CD4-positive, alpha-beta T cell treated with Interleukin-4 for 1 hour (primary cell): ENCODE results near the gene KRTAP9-7.

Experiments
- DNase-seq, 2 donors: peaks; one replicate each; pipeline ENCODE4 v3.0.0-alpha.2; 2020 to 2022

The KRTAP9-7 gene

DNA sequence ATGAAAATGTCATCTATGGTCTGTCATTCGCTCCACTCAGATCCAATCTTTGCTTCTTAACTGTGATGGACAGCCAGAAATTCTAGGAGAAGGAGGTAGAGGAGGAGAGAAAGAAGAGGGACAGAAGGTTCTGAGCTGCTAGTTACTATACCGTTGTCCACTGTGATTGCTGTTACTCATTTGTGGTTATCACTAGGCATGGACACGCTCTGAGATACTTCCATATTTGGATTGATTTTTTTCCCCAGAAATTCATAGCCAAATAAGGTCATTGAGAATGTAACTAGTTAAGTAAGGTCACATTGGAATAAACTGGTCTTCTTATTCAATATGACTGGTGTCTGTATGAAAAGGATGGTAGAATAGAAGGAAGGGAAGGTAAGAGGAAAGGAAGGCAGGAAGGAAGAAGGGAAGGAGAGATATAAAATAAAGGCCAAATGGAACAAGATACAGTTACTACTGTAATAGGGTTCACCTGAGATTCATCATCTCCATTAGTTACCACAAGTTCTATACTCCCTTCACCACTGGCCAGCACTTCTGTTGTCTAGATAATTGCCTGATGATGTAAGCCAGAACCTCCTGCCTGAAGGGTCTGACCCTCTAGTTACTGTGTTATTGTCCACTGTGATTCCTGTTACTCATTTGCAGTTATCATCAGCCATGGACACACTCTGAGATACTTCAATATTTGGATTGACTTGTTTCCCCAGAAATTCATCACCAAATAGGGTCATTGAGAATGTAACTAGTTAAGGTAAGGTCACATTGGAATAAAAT, 2.9 kb downstream of the KRTAP9-7 start:
- DNase-seq: no peak

DNA sequence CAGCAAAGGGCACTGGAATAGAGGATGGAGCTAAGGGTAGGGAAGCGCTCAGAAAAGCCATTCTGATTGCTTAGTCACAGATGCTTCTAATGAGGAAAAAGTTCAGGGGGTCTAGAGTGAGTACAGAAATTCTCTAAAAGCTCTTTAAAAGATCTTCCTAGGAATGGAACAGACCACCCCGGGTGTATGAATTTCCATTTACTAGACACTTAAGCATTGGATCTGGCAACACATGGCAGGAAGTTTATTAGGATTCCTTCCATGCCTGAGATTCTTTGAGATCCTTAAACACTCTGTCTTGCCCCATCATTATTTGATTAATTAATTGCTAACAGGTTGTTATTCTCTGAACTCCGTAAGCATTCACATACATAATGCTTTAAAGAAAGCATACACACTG, 8.5 kb downstream of the KRTAP9-7 start:
- DNase-seq: no peak

DNA sequence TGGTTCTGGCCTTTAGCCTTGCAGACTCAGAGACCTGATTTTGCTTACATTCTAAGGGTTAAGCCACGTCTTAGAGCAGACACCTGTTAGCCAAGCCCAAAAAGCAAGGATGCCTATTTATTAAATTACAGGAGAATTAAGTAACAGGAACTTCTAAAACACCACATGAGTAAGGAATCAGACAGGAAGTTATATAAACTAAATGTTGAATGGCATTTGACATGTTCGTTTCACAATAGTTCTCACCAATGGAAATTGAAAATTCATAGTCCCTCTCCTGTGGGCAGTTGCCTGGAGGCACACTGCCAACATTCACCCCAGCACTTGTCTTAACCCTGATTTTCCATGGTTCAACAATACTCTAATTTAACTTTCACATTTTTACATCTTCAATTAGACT, 9.0 kb downstream of the KRTAP9-7 start:
- DNase-seq: no peak

DNA sequence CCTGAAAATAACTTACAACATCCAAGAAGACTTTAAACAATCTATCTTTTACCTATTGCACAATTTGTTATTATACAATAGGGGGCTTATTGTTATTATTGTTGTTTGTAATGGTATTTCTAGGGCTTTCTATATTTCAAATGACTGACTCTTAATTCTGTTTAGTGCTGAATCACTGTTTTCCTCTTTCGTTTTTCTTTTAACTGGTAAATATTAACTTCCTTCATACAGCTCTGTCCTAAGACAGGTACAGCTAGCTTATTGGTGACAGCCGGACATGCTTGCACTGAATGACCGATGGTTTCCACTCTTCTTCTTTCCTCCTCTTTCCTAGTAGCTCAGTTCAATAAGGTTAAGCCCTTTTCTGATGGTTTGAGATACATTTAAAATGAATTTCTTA, 11.6 kb downstream of the KRTAP9-7 start:
- DNase-seq: no peak

DNA sequence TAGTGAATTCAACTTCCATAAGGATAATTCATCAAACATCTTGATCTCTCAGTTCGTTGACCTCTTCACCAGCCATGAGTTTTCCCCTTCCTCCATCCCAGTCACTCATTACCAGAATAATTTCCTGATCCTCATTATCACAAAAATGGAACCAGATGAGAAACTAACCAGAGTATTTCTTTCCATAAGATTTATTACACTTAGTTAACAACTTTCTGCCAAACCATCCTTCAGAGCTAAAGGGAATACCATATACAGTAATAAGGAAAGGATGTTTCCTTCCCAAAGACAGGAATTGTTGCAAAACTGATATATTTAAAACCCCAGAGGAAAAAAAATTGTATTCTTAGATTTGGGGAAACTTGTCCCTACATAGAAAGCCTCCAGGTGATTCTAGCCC, 18.5 kb downstream of the KRTAP9-7 start:
- DNase-seq: no peak

DNA sequence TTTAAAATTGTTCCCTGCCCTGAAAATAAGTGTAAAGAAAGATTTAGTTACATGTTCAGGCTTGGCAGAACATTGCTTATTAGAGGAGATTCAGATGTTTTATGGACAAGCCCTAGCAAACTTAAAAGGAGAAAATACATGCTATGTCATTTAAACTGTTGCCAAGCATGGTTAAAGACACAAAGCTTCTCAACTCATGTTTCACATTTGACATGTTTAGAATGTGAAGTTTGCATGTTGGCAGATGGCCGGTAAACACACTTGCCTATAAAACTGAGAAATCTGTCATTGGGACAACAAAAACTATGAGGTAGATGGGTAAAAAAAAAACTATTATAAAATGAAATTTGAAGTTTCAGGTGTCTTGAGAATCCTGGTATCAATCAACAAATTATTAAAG, 21.3 kb downstream of the KRTAP9-7 start:
- no peak for DNase-seq

DNA sequence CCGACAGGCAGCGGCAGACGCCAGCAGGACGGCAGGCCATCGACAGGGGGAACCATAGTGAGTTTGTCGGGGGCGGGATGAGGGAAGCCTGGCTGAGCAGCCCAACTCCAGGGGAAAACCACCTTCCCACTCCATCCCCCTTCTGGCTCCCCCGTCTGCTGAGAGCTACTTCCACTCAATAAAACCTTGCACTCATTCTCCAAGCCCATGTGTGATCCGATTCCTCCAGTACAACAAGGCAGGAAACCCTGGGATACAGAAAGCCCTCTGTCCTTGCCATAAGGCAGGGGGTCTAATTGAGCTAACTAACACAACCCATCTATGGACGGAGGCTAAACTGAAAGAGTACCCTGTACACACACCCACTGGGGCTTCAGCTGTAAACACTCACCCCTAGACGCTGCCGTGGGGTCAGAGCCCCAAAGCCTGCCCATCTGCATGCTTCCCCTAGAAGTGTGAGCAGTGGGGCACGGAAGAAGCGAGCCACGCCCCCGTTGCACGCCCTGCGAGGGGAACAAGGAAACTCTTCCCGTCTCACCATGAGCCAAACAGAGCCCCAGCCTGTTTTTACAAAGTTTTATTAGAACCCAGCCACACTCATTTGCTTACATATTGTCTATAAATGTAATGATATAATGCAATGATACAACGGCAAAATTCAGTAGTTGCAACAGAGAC, 23.1 kb downstream of the KRTAP9-7 start:
- DNase-seq: no peak

GRCh38 chr17:41301204-41301790, 25.8 kb downstream of the KRTAP9-7 start:
- DNase-seq: no peak

- no peak for DNase-seq
Measured at GRCh38 chr17:41301916-41302901, 26.7 kb downstream of the KRTAP9-7 start, which contains the start of gene KRTAP29-1. Gene KRTAP29-1, minus strand, starts transcription at chr17:41302851. Its CDS starts 0 bp downstream, at chr17:41302851.

GRCh38 chr17:41302981-41303380, 27.5 kb downstream of the KRTAP9-7 start:
- no peak for DNase-seq

GRCh38 chr17:41304091-41304490, 28.6 kb downstream of the KRTAP9-7 start:
- no peak for DNase-seq

GRCh38 chr17:41307647-41308046, 32.1 kb downstream of the KRTAP9-7 start:
- DNase-seq: no peak

DNA sequence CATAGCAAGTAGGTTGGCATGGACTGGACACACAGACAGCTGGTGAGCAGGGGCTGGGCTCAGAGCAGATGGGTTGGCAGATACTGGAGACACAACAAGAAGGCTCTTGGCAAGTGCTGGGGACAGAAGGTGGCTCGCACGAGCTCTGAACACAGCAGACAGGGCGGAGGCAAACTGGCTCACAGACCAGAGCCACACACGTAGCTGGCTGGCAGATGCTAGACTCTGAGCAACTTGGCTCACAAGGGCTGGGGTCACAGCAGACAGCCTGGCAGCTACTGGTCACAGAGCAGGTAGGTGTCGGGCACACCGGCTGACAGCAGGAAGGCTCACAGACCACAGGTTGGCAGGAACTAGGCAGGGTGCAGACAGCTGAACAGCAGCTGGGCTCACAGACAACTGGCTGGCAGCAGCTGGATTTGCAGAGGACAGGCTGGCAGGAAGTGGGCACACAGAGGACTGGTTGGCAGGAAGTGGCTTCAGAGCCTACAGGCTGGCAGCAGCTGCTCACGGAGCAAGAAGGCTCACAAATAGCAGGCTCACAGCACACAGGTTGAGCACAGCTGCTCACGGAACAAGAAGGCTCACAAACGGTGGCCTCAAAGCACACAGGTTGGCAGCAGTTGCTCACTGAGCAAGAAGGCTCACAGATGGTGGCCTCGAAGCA, 32.9 kb downstream of the KRTAP9-7 start:
- DNase-seq: peak; percentile 88

DNA sequence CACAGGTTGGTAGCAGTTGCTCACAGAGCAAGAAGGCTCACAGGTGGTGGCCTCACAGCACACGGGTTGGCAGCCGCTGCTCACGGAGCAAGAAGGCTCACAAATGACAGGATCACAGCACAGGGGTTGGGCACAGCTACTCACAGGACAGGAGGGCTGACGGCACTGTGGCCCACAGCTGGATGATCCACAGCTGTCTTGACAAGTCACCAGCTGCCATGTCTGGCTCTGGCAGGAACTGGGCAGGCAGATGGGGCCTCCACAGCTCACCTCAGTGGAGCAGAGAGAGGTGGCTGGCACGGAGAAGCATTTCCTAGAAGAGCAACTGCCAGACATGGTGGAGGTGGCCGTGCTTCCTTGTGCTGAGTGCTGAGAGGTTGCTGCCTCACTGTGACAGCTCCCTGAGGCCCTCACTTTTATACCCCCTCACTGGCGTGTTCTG, 33.4 kb downstream of the KRTAP9-7 start, which contains the start of gene KRTAP16-1:
Gene KRTAP16-1 (minus strand): TSS at position 392 of the 442 bp plus-strand sequence. CDS start 56 bp downstream, at position 336.
- peak; percentile 58 to 59 for DNase-seq

DNA sequence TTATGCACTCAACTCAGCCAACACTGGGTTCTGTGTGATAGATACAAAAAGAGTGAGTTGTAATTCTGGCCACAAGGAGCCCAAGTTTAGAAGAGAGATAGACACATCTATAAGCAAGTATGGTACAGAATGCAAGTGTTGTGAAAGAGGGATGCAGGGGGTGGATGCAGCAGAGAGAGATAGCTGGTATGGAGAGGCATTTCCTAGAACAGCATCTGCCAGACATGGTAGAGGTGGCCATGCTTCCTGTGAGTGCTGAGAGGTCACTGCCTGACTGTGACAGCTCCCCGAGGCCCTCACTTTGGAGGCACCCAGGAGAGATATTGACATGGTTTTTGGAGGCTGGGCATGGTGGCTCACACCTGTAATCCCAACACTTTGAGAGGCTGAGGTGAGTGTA, 35.6 kb downstream of the KRTAP9-7 start:
- DNase-seq: no peak

DNA sequence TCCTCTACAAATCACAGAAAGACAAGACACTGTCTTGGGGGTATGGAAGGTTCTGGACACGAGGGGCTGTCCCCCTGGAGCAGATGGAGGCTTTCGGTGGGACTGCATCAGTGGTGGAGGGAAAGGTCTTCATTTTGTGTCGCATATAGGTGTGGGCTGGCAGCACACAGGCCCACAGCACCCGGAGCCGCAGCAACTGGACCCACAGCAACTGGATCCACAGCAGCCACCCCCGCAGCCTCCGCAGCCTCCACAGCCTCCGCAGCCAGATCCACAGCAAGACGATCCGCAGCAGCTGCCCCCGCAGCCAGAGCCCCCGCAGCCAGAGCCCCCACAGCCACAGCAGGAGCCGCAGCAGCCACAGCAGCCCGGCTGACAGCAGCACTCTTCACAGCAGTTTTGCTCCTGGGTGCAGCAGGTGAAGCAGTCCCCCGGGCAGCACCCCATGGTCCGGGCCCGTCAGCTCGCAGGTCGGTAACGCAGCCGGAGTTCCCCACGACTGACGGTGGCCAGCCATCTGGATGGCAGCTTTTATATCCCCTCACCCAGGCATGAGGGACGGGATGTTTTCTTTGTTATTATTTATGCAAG, 39.8 kb downstream of the KRTAP9-7 start, which contains the start of gene KRTAP17-1:
Gene KRTAP17-1 (minus strand): TSS at position 507 of the 591 bp plus-strand sequence. CDS start 60 bp downstream, at position 447.
- DNase-seq: no peak

- no peak for DNase-seq
Measured at GRCh38 chr17:41315814-41316445, 40.4 kb downstream of the KRTAP9-7 start.

GRCh38 chr17:41318231-41318630, 42.7 kb downstream of the KRTAP9-7 start:
- no peak for DNase-seq

- peak; percentile 28 to 67 for DNase-seq
Measured at GRCh38 chr17:41322094-41322902, 46.8 kb downstream of the KRTAP9-7 start.
